Measurements from ENCODE around the gene JPT1.

DNA sequence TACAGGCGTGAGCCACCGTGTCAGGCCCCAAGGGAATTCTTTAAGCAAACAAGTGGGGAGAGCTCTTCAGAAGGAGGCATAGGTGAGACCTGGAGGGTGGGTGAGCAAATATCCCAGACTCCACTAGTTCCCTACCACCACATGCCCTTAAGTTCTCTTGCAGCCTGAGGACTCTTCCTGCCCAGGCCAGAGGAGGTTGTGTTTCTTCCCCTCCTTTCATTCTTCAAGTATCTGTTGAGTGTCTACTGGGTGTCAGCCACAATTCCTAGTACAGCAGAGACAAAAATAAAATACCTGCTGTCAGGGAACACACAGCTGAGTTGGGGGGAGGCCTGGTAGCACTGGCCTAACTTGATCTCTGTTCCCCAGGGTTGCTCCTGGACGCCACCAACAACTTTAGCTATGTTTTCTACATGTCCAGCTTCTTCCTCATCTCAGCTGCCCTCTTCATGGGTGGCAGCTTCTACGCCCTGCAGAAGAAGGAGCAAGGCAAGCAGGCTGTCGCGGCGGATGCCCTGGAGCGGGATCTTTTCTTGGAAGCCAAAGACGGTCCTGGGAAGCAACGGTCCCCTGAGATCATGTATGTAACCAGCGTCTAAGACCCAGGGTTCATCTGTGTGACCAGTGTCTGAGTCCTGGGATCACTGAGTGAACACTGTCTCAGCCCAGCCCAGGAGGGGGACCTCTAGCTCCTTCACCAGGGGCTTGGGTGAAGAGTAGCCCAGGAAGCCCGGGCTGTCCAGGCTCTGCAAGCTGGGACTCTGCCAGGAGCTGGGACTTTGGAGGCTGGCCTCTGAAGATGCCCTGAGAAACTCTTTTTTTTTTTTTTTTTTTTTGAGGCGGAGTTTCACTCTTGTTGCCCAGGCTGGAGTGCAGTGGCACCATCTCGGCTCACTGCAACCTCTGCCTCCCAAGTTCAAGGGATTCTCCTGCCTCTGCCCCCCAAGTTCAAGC, 50.4 kb downstream of the JPT1 start:
- TF ChIP-seq, protein P1, sequence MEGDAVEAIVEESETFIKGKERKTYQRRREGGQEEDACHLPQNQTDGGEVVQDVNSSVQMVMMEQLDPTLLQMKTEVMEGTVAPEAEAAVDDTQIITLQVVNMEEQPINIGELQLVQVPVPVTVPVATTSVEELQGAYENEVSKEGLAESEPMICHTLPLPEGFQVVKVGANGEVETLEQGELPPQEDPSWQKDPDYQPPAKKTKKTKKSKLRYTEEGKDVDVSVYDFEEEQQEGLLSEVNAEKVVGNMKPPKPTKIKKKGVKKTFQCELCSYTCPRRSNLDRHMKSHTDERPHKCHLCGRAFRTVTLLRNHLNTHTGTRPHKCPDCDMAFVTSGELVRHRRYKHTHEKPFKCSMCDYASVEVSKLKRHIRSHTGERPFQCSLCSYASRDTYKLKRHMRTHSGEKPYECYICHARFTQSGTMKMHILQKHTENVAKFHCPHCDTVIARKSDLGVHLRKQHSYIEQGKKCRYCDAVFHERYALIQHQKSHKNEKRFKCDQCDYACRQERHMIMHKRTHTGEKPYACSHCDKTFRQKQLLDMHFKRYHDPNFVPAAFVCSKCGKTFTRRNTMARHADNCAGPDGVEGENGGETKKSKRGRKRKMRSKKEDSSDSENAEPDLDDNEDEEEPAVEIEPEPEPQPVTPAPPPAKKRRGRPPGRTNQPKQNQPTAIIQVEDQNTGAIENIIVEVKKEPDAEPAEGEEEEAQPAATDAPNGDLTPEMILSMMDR (IDR thresholded peaks at IDR 0.05): no peak
- no peak for TF ChIP-seq POLR2A (IDR thresholded peaks at IDR 0.05)
